Kasumi-1 (cell line): ENCODE measurements around the gene SMAD7.

Experiments
- DNase-seq, 2 experiments: peaks; one replicate each; lab custom pipeline; 2025; lab: John Stamatoyannopoulos, UW

Gene SMAD7

DNA sequence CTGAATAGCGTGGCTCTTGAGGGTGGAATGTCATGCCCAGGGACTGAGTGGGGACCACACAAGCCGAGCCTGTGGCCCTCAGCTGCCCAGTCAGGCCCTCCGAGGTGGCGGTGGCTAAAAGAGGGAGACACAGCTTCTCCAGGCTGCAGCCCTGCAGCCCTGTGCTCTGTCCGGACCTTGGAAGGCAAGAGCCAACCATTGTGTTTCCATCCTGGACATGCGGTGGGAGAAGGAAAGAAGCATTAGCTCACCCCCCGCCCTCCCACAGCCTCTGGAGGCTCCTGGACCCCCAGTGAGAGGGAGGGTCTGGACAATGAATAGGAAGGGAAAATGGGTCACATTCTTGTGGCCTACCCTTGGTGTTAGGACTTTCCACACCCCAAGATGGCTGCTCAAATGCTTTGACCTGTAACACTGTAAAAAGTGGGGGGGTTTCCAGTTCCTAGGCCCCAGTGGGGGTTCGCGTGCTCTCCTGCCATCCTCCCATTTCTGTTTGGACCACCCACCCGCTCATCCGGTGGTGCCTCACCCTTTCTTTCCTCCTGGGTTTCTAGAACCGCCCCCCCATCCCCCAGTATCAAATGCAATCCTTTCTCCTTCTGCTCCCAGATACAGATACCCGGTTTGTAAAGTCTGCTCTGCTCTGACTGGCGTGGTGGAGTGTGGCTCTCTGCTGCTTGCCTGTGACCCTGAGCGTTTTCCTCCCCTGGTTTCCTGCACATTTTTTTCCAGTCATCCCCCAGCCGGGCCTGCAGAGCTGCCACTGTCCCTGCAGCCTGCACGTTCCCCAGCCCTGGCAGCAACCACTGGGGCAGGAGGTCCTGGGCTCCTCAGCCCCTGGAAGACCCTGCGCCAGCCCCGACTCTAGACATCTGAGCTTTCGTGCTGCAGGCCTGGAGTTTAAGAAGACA is 36.3 kb upstream of the SMAD7 start:
- DNase-seq: no peak

DNA sequence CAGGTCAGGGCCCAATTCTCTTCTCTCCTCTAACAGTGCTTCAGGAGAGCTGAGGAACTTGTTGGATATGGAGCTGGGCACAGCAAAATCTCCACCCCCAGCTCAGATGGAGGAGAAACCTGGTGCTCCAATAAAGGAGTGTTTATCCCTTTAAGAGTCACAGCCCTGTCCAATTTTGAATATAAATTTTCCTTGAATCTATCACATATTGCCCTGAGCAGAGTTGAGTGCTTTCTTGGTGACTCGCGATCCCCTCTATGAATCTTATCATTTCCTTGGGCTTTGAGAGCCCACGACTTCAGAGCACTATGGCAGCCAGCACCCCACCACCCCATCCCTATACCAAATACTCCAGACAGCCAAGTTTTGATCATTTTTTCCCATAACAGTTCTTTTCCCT is 34.4 kb upstream of the SMAD7 start:
- no peak for DNase-seq

DNA sequence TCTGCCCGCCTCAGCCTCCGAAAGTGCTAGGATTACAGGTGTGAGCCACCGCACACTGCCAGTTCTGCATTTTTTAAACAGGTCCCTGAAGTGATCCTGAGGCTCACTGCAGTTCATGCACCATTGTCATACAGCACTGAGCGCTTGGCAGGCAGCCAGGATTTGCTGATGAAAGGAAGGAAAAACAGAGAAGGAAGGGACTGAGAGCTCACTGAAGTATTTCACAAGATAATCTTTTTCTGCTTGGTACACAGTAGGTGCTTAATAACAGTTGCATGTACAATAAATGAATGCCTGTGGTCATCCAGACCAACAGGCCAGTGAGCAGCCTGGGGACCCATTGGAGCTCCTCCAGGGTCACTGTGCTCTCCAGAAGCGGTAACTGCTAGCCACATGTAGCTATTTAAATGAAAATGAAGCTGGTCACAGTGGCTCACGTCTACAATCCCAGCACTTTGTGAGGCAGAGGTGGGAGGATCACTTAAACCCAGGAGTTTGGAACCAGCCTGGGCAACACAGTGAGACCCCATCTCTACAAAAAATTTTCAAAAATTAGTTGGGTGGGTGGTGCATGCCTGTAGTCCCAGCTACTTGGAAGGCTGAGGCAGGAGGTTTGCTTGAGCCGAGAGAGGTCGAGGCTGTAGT is 33.1 kb upstream of the SMAD7 start:
- DNase-seq: peak; percentile 33 to 34

DNA sequence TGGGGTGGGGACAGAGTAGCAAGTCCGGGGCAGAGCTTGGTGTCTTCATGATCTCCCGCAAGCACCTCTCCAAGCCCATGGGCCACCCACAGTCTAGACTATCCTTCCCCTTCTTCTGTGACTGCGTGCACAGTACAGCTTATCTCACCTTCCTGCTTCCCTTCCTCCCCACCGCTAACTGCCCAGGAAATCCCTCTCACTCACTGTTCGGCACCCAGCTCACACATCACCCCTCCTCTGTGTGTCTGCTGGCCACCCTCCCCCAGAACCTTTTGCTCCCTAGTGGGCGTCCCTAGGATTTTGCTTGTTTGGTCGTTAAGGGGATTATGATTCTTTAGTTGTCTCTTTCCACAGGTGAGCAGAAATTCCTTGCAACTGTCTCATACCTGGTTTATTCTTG is 31.5 kb upstream of the SMAD7 start:
- peak; percentile 56 to 59 for DNase-seq

DNA sequence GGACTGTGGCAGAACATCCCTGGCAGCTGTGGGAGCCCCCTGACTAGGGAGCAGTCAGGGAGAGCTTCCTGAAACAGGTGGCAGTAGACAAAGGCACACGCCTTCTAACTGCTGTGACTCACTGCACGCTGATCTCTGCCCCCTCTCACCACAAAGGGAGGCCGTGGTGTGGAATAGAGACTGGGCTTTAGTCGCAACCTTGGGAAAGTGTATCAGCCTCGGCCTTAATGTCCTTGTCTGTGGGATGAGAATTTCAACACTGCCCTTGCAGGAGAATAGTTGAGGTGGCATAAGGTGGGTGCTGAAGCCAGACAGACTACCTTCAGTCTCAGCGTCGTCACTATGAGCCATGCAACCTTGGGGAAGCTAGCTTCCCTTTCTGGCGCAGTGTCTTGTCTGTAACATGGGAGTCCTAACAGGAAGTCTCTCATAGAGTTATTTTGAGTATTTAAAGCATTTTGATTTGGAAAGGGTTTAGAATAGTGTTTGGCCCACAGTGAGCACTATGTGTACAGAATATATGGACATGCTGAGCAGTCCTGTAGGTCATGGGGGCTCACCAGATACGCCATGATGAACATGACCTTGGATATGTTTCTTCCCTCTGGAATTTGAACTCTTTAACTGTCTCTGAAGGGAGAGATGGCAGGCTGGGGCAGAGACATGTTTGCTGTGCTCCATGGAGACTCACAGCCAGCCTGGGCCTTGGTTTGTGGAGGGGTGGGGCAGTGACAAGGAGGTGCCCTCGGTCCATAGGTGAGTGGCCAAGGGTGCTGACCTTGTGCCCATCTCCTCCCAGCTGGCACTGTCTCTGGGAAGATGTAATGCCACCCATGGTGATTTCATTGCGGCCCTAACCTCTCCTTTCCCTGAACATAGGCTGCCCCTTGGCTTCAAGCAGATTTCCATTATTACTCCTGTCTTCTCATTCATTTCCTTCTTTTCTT is 29.5 kb upstream of the SMAD7 start:
- DNase-seq: peak; percentile 55 to 61

DNA sequence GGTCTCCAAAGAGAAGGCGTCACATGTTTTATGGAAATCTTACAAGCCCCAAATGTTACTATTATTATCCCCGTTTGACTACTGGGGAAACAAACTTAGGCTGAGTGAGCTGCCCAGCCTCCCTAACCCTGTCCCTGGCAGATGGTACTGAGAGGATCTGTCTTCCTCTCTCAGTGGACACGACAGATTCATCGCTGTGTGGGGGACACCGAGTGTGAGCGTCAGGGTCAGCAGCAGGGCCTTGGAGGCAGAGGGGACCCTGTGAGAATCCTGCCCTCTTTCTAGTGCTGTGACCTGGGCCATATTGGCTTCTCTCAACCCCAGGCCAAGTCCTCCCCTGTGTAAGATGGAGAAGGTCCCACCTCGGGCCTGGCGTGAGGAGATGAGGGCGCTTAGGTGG is 27.1 kb upstream of the SMAD7 start:
- no peak for DNase-seq

DNA sequence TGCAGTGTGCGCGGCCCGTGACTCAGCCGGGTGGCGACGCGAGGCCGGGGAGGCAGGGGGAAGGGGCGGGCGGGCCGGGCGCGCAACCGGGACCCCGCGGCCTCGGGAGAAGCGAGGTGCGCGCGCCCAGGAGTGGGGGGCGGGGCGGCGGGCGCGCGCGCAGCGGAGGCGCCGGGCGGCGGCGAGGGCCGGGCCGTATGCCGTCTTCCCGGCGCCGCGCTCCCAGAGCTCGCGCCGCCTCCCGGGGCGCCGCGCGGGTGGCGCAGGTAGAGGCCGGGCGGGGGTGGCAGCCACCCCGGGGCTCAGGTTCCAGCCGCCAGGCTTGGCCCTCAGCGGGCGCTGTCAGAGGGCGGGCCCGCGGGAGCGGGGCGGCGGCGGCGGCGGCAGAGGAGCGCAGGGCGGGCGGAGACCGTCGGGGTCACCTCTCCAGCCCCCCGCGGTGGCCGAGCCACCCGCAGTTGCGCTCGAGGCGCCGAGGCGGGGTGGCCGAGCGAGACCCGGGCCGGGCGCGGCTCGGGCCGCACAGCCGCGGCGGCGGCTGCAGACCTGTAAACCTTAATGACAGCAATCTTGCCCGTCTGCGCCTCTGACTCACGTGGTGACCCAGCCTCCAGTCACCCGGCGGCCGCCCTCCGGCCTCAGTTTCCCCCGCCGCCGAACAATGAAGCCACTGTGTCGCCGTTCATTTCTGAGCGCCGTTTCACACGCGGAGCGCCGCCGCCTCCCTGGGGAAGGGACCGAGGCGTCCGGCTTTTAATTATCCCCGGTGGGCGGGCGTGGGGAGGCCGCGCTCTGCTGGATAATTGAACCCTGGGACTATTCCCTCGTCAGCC is 25.3 kb upstream of the SMAD7 start:
- DNase-seq: no peak

DNA sequence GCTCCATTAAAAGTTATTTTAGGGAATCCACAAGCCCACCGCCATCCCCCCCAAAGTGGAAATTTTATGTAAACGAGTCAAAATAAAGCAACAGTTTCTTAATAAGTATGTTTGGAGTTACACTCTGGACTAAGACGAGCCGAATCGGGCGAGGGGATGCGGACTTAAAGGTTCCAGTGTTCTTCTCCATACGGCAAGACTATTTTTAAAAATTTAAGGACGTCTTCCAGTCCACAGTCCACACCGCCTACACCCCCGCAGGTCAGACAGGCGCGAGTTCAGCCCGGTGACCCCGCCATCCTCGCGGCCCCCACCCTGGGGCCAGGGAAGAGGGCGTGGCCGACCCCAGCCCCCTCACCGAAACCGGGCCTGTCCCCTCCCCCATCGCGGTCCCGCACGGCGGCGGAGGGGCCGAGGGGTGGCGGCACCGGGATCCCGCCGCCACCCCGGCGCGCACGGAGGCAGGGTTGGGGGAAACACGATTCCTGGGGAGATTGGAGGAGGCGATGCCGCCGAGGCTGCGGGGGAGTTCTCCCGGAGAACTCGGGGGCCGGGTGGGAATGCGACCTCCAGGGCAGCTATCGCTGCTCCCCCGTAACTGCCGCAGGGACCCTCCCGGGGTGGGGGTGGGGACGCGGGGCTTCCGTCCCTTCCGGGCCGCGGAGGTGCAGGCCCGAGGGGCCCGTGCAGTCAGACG is 24.5 kb upstream of the SMAD7 start:
- no peak for DNase-seq

DNA sequence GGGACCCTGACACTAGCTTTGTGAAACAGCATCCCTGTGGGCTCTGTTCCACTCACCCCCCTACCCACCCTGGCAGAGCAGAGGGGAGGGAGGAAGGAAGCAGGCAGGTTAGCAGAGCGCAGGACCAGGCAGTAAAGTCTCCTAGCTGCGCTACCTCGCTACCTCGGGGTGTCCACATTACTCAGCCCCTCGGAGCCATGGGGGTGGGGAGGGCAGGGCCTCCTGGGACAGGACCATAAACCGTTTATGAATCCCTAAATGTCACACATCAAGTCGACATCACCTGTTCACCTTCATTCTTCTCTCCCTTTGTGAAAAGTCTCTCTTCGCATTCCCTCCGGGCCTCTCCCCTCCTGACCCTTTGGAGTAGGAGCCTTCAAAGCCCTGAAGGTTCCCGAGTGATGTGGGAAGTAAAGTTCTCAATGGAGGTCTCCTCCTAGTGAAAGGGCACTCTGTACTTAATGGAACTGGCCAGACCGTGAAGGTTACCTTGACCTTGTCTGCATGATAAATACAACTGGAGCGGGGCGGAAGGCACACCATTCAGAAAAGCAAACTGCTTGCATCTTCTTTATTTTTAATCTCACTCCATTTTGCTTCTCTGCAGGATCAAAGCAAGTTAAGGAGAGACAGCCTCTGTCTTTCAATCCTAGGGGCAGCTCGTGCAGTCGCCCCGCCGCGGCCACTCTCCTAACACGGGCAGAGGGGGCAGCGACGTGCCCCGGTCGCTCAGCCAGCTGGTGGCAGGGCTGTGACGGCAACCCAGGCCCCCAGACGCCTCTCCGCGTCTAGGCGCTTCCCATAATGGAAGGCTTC is 23.7 kb upstream of the SMAD7 start:
- no peak for DNase-seq

DNA sequence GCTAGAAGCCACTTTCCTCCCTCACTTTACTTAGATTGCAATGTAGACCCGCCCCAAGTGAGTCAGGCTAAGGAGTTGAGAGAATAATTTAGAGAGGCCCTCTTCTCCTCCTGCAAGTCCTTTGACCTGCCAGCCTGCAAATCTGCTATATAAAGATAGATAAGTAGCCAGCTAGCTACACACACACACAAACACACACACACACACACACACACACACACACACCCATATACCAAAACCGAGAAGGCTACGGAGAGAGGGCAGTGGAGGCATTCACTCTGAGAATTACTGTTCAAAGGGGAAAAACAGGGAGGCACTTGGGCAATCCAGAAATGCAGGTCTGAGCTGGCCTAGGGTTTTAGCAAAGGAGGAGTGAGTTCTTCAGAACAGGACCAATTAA is 23.0 kb upstream of the SMAD7 start:
- no peak for DNase-seq

DNA sequence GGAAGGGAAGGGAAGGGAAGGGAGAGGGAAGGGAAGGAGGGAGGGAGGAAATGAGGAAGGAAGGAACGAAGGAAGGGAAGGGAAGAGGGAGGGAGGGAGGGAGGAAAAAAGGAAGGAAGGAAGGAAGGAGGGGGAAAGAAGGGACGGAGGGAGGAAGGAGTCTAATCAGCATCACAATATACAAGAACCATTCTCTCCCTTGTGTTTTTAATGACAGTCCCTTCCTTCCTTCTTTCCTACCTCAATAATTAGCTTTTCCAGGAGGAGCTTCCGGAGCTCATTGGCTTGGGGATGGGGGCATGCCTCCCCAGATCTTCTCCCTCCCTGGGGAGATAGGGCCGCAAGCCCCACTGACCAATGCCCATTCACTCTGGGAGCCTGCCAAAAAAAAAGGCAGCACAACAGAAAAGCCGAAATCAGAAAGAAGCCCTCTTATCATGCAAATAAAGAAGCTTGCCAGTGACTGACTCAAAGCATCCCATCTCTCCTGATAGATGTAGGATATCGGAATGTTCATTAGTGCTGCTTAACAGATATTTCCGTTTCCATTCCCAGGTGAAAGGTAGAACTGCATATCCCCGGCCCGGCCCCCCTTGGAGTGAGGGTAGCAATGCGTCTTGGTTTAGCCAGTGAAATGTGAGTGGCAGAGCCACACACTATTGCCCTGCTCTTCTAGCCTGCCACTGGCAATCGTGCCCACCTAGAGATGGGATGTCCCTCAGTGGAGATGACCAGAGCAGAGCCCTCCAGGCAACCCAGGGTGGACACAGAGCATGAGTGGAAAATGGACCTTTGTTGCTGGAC is 17.8 kb upstream of the SMAD7 start:
- no peak for DNase-seq

DNA sequence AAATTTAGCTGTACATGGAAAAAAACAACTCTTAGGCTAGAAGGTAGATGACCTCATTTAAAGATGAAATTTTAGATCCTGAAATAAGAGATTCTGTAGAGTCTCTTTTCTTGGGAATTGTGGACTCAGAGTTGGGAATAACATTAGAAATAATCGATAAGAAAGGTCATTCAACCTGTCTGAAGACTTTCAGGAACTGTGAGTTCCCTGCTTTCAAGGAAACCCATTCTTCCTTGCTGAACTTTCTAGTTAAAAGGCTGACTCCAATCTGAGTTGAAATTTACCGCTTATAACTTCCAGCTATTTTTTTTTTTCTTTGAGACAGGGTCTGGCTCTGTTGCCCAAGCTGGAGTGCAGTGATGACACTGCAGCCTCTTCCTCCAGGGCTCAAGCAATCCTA is 16.8 kb upstream of the SMAD7 start:
- no peak for DNase-seq

DNA sequence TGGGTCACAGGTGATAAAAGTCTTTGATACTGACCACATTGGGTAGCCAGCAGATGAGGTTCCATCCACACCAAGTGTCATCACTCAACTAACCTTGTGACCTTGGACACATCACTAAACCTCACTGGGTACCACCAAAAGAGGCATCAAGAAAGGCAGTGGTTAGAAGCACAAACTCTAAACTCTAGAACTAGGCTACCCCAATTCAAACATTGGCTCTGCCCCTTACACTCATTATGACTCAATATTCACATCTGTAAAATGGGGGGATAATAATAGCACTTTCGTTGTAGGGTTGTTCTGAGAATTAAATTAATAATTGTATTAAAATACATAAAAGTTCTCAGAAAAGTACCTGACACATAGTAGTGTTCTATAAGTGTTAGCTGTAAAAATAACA is 15.8 kb upstream of the SMAD7 start:
- DNase-seq: no peak

DNA sequence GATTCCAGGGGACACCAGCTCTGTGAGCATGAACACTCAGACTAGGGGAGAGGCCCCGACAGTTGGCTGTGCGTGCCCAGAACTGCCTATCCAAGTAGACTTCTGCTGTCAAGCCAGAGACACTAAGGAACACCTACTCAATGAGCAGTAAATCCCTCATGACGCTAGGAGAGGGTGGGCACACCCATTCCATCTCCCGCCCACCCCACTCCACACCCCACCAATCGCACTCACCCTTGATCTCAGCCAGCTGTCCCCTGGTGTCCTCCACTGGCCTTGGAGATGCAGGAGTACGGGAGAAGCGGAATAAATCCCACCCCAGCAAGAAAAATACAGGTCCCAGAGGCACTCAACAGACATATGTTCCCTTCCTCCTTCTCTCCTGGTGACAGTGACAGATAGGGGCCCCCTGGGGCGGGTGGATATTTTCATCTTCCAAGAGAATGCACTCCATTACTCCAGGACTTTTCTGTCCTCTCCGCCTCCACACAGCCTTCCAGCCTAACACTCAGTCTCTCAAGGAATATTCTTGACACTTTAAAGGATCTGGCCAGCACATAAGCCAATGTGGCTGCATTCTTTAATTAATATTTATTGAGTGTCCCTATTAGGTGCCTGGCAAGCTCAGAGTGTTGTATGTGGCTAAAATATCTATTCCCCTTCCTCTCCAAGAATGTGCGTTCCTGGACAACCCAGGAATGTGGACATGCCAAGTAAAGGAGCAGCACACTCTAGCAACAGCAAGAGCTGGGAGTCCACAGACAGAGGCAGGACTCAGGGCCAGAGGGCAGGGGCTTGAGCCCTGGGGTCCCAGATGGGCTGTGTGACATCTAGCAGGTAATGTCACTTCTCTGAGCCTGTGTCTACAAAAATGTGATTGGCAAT is 13.1 kb upstream of the SMAD7 start:
- DNase-seq: no peak

DNA sequence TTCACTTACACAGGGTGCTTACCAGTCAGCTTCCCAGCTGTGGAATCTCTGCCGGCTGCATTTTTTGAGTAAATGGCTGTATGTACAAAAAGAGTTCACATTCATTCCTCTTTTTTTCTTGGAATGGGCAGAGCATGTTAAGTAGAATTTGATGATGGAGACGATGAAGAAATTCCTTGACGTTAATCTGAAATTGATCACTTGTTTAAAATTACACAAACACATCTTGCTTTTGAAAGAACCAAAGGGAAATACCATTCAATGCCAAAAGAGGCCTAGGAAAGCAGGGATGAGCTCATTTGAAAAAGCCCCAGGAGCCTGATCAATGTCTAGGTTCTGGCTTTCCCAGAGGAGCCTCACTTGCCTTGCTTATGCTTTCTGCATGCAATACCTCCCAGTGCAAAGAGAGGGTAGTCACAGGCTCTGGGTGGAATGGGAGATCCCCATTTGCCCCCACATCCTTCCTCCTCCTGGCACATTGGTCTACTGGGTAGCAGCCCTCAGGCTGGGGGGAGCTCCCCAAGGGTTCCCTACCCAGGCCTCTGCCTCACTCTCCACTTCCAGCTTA is 12.3 kb upstream of the SMAD7 start:
- peak; percentile 21 to 27 for DNase-seq

DNA sequence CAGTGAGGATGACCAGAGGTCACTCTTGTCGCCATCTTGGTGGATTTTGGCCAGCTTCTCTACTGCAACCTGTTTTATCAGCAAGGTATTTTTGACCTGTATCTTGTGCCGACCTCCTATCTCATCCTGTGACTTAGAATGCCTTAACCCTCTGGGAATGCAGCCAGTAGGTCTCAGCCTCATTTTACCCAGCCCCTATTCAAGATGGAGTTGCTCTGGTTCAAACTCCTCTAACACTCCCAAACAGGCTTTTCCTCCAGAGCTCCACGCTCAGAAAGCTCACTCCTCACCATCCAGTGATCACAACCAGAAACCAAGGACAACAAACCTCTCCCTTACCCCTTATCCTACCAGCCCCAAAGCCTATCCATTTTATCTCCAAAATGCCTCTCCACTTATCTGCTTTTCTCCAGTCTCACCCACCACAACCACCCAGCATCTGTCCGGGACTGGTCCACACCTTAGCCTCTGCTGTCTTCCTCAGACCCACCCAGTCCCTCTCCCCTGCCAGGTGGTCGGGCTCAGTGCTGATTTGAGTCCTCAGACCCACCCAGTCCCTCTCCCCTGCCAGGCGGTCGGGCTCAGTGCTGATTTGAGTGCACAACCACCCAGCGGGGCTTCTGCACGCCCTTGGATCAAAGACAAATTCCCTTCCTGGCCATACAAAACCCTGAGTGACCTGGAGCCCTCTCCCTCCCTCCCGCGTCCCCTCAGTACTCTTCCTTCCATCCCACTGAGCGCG is 11.7 kb upstream of the SMAD7 start:
- DNase-seq: no peak

DNA sequence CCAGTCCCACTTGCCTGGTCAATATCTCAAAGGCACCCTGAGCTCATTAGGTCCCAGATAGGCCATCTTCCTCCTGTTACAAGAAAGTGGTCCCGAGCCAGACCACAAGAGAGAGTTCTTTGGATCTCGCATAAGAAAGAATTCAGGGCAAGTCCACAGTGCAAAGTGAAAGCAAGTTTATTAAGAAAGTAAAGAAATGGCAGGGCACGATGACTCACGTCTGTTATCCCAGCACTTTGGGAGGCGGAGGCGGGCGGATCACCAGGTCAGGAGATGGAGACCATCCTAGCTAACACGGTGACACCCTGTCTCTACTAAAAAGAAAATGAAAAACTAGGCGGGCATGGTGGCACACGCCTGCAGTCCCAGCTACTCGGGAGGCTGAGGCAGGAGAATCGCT is 10.8 kb upstream of the SMAD7 start:
- no peak for DNase-seq
